Measurements from ENCODE around the gene NDUFS1. TPM values are rescaled to one million over a fixed set of nuclear protein-coding genes. Genes with fewer than 3 reads are reported as not detected.
"Not testable (repeated sequence)": the region's sequence is repeated elsewhere in the genome, so short reads cannot be mapped to it uniquely, and the experiment has no call there.

Gene NDUFS1
- total RNA-seq, 1 experiment from 2014 or later = 79.2 TPM

DNA sequence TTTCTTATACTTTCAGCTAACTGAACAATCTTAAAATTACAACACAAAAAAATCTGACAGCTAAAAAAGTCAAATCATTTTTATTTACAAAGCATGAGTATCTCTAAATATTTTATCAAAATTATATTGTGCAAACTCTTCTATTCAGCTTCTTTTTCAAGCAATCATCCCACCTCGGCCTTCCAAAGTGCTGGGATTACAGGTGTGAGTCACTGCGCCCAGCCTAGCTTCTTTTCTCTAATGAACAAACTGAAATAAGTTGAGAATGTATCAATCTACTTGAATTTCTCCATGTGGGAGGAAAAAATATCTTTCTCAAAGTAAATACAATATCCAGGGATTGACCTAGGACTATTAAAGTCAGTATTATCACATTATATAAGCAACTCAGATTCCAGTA lies 14.9 kb downstream of the NDUFS1 start:
- intact Hi-C loops (cut with micrococcal nuclease; ENCODE audit: unreplicated experiment) = no loop called here
- BruUV-seq (replicated peaks) = no TSS peak
- Mint-ChIP-seq H3K4me3 (ENCODE audit: low read depth, unreplicated experiment) (no peak overlapping the region), H3K36me3 (ENCODE audit: insufficient read depth, unreplicated experiment) (peaks cover 54% of the 10 kb centered on the region), H3K9me3 (ENCODE audit: low read depth, unreplicated experiment) (no peaks in the 10 kb centered on the region), H3K4me1 (ENCODE audit: low read depth, unreplicated experiment) (no peaks in the 10 kb centered on the region), H3K27me3 (ENCODE audit: unreplicated experiment) (no peaks in the 10 kb centered on the region), H3K27ac (ENCODE audit: unreplicated experiment) (no peak overlapping the region)
- TF ChIP-seq, protein P1, sequence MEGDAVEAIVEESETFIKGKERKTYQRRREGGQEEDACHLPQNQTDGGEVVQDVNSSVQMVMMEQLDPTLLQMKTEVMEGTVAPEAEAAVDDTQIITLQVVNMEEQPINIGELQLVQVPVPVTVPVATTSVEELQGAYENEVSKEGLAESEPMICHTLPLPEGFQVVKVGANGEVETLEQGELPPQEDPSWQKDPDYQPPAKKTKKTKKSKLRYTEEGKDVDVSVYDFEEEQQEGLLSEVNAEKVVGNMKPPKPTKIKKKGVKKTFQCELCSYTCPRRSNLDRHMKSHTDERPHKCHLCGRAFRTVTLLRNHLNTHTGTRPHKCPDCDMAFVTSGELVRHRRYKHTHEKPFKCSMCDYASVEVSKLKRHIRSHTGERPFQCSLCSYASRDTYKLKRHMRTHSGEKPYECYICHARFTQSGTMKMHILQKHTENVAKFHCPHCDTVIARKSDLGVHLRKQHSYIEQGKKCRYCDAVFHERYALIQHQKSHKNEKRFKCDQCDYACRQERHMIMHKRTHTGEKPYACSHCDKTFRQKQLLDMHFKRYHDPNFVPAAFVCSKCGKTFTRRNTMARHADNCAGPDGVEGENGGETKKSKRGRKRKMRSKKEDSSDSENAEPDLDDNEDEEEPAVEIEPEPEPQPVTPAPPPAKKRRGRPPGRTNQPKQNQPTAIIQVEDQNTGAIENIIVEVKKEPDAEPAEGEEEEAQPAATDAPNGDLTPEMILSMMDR (IDR thresholded peaks at IDR 0.05; ENCODE audit: unreplicated experiment) = no peak
- CTCF ChIA-PET = no interaction called here
- DNase-seq = no peak

DNA sequence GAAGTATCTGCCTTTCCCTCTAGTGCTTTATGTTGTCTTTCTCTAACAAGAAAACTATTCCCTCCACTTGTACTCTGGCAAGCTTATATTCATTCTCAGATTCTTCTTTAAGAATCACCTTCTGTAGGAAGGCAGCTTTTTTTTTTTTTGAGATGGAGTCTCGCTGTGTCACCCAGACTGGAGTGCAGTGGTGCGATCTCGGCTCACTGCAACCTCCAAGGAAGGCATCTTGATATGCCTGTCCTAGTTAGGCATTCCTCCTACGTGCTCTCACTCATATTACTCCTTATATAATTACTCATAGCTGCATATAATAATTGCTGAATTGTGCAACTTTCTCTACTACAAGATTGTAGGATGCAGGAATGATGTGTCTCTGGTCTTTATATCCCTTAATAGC lies 15.8 kb downstream of the NDUFS1 start:
- H3K4me1 Mint-ChIP-seq (ENCODE audit: low read depth, unreplicated experiment) = no peaks in the 10 kb centered on the region
- no peaks in the 10 kb centered on the region for H3K9me3 Mint-ChIP-seq (ENCODE audit: low read depth, unreplicated experiment)
- BruUV-seq (replicated peaks) = no TSS peak
- TF ChIP-seq, protein P1 (IDR thresholded peaks at IDR 0.05; ENCODE audit: unreplicated experiment) = no peak
- no peaks in the 10 kb centered on the region for H3K27me3 Mint-ChIP-seq (ENCODE audit: unreplicated experiment)
- intact Hi-C loops (cut with micrococcal nuclease; ENCODE audit: unreplicated experiment) = no loop called here
- DNase-seq = no peak
- H3K36me3 Mint-ChIP-seq (ENCODE audit: insufficient read depth, unreplicated experiment) = peaks cover 48% of the 10 kb centered on the region
- no peak overlapping the region for H3K4me3 Mint-ChIP-seq (ENCODE audit: low read depth, unreplicated experiment)
- CTCF ChIA-PET = no interaction called here
- H3K27ac Mint-ChIP-seq (ENCODE audit: unreplicated experiment) = no peak overlapping the region

DNA sequence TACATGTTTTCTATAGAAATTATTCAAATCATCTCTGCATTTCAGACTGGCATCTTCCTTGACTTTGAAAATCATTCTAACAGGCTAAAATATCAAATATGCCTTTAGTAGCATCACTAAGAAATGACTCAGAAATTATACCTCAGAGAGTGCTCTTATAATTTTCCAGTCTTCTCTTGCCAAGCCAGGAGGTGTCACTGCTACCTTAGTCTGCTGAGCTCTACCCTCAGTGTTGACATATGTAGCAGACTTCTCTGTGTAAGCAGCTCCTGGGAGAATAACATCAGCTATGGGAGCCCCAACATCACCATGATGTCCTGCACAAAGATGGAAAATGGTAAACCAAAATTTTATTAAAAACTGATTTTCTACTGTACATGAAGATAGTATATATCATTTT lies 31.6 kb downstream of the NDUFS1 start:
- H3K4me1 Mint-ChIP-seq (ENCODE audit: low read depth, unreplicated experiment) = no peaks in the 10 kb centered on the region
- no peak overlapping the region for H3K4me3 Mint-ChIP-seq (ENCODE audit: low read depth, unreplicated experiment)
- CTCF ChIA-PET = no interaction called here
- H3K27ac Mint-ChIP-seq (ENCODE audit: unreplicated experiment) = no peak overlapping the region
- H3K9me3 Mint-ChIP-seq (ENCODE audit: low read depth, unreplicated experiment) = no peaks in the 10 kb centered on the region
- BruUV-seq (replicated peaks) = no TSS peak
- no peaks in the 10 kb centered on the region for H3K27me3 Mint-ChIP-seq (ENCODE audit: unreplicated experiment)
- peaks cover 40% of the 10 kb centered on the region for H3K36me3 Mint-ChIP-seq (ENCODE audit: insufficient read depth, unreplicated experiment)
- intact Hi-C loops (cut with micrococcal nuclease; ENCODE audit: unreplicated experiment) = no loop called here
- no peak for DNase-seq
- TF ChIP-seq, protein P1 (IDR thresholded peaks at IDR 0.05; ENCODE audit: unreplicated experiment) = no peak

DNA sequence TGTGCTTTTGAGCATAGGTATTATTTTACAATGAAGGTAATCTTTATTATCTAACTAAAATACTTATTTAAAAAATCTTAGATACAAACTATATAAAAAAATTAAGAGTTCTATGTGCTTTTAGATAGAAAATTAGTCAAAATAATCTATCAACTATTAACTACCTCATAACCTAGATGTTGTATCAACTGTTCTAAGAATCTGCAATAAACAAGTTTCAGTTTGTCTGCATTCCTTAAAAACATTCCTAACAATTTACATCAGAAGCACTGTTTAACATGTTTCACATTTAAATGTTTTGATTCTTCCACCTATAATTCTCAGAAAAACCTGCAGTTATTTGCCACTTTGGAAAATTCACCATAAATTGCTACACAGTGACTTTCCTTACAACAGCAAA lies 33.3 kb downstream of the NDUFS1 start:
- Mint-ChIP-seq H3K4me3 (ENCODE audit: low read depth, unreplicated experiment) (no peak overlapping the region), H3K4me1 (ENCODE audit: low read depth, unreplicated experiment) (no peaks in the 10 kb centered on the region), H3K36me3 (ENCODE audit: insufficient read depth, unreplicated experiment) (peaks cover 52% of the 10 kb centered on the region), H3K27me3 (ENCODE audit: unreplicated experiment) (no peaks in the 10 kb centered on the region), H3K9me3 (ENCODE audit: low read depth, unreplicated experiment) (no peaks in the 10 kb centered on the region), H3K27ac (ENCODE audit: unreplicated experiment) (no peak overlapping the region)
- BruUV-seq (replicated peaks) = no TSS peak
- CTCF ChIA-PET = no interaction called here
- intact Hi-C loops (cut with micrococcal nuclease; ENCODE audit: unreplicated experiment) = no loop called here
- TF ChIP-seq, protein P1 (IDR thresholded peaks at IDR 0.05; ENCODE audit: unreplicated experiment) = no peak
- no peak for DNase-seq

DNA sequence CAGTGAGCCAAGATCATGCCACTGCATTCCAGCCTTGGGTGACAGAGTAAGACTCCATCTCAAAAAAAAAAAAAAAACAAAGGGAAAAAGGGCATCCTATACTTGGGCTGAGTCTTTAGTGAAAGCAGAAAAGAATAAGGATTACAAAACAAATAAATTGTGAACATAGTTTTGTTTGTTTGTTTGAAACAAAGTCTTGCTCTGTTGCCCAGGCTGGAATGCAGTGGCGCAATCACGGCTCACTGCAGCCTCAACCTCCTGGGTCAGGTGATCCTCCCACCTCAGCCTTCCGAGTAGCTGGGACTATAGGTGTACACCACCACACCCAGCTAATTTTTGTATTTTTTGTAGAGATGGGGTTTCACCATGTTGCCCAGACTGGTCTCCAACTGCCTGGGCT lies 36.7 kb downstream of the NDUFS1 start:
- H3K27ac Mint-ChIP-seq (ENCODE audit: unreplicated experiment); DNase-seq; intact Hi-C loops (cut with micrococcal nuclease; ENCODE audit: unreplicated experiment); H3K9me3 Mint-ChIP-seq (ENCODE audit: low read depth, unreplicated experiment); H3K4me3 Mint-ChIP-seq (ENCODE audit: low read depth, unreplicated experiment); BruUV-seq (replicated peaks); H3K27me3 Mint-ChIP-seq (ENCODE audit: unreplicated experiment); H3K4me1 Mint-ChIP-seq (ENCODE audit: low read depth, unreplicated experiment): not testable (repeated sequence)
- CTCF ChIA-PET = interaction anchor here (0.6 kb wide), 1 partner anchor 65 kb away, joined by 7 read pairs; no protein-coding TSS in a partner anchor
- H3K36me3 Mint-ChIP-seq (ENCODE audit: insufficient read depth, unreplicated experiment) = peaks cover 42% of the 10 kb centered on the region
